ENCODE data around the gene FLNB. TPM values are rescaled to one million over a fixed set of nuclear protein-coding genes. Genes with fewer than 3 reads are reported as not detected.

The FLNB gene
- total RNA-seq, 1 experiment from 2014 or later, result 83.4 TPM

DNA sequence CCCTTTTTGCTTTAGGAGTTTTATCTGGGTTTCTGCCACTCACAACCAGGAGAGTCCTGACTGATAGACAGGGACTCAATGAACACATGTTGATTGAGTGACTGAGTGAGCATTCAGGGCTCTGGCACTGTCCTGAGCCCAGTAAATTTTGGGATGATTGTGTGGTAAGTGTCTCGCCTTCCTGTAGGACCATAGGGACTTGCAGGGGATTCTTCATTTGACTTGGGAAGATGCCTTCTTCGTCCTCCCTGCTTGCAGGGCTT is 22.3 kb upstream of the FLNB start:
- H3K4me1 Mint-ChIP-seq, result peaks cover 10 to 11% of the 10 kb centered on the region in 2 experiments
- Histone ChIP-seq H3K9me3 (ENCODE audit: control insufficient read depth, low read depth, low read length) (no peaks in the 10 kb centered on the region), H3K27me3 (ENCODE audit: insufficient read depth, low read length) (no peaks in the 10 kb centered on the region), H2BK20ac (ENCODE audit: low read depth, low read length, poor library complexity, severe bottlenecking) (no peak overlapping the region), H3K23ac (ENCODE audit: insufficient read length, low read depth, low read length) (no peak overlapping the region), H3K4me1 (ENCODE audit: insufficient read depth, low read length) (no peaks in the 10 kb centered on the region; the same call in 1 of the 2 replicates), H3K18ac (ENCODE audit: insufficient read length, low read depth, low read length) (no peak overlapping the region), H4K91ac (ENCODE audit: insufficient read length, low read depth, low read length) (no peak overlapping the region), H3K9ac (ENCODE audit: extremely low read depth, insufficient read length, low read length) (no peak overlapping the region), H3K14ac (ENCODE audit: insufficient read depth, low read length) (no peak overlapping the region), H2BK15ac (ENCODE audit: low read depth, low read length) (no peak overlapping the region), H3K79me1 (ENCODE audit: insufficient read depth, low read depth, low read length, poor library complexity, severe bottlenecking) (no peaks in the 10 kb centered on the region), H3T11ph (ENCODE audit: low read length) (no peak overlapping the region), H3K4me2 (ENCODE audit: insufficient read depth, insufficient read length, low read length) (no peak overlapping the region), H3K23me2 (ENCODE audit: insufficient read length, low read depth, low read length, poor library complexity, severe bottlenecking) (no peaks in the 10 kb centered on the region), H2AFZ (ENCODE audit: low read length) (no peak overlapping the region), H2BK12ac (ENCODE audit: insufficient read length, low read depth, low read length) (no peak overlapping the region), H2AK5ac (ENCODE audit: insufficient read length, low read length) (no peak overlapping the region), H4K5ac (ENCODE audit: insufficient read length, low read depth, low read length) (no peak overlapping the region), H3K56ac (ENCODE audit: insufficient read length, low read depth, low read length) (no peak overlapping the region), H3K27ac (ENCODE audit: insufficient read length, low read depth, low read length) (no peak overlapping the region), H3K4ac (ENCODE audit: low read depth, low read length) (no peak overlapping the region), H4K8ac (replicated peaks; ENCODE audit: insufficient read length, low read depth, low read length) (no peak overlapping the region), H3K79me2 (ENCODE audit: insufficient read depth, low read length) (no peaks in the 10 kb centered on the region), H2BK5ac (ENCODE audit: insufficient read length, low read length) (no peak overlapping the region), H4K20me1 (ENCODE audit: control insufficient read depth, insufficient read depth, insufficient read length) (no peaks in the 10 kb centered on the region), H2BK120ac (ENCODE audit: low read depth, low read length, poor library complexity, severe bottlenecking) (no peak overlapping the region)
- H3K27me3 Mint-ChIP-seq (ENCODE audit: low read depth), result peaks cover 4% of the 10 kb centered on the region
- H3K36me3 Mint-ChIP-seq (ENCODE audit: insufficient read depth in 1 of 3, low read depth in 3 of 3), result no peaks in the 10 kb centered on the region
- no peaks in the 10 kb centered on the region for H3K9me3 Mint-ChIP-seq
- TF ChIP-seq, protein P1, sequence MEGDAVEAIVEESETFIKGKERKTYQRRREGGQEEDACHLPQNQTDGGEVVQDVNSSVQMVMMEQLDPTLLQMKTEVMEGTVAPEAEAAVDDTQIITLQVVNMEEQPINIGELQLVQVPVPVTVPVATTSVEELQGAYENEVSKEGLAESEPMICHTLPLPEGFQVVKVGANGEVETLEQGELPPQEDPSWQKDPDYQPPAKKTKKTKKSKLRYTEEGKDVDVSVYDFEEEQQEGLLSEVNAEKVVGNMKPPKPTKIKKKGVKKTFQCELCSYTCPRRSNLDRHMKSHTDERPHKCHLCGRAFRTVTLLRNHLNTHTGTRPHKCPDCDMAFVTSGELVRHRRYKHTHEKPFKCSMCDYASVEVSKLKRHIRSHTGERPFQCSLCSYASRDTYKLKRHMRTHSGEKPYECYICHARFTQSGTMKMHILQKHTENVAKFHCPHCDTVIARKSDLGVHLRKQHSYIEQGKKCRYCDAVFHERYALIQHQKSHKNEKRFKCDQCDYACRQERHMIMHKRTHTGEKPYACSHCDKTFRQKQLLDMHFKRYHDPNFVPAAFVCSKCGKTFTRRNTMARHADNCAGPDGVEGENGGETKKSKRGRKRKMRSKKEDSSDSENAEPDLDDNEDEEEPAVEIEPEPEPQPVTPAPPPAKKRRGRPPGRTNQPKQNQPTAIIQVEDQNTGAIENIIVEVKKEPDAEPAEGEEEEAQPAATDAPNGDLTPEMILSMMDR (conservative IDR thresholded peaks at IDR 0.05), result no peak
- H3K4me3 Mint-ChIP-seq, result no peak overlapping the region
- WGBS (ENCODE audit: extremely low coverage, insufficient read length, low lambda C conversion rate), result no CpG with 5 or more reads among the region's 2 CpGs
- DNase-seq, result no peak
- no peak overlapping the region; a peak in 1 of 7 replicates for H3K27ac Mint-ChIP-seq

All from H9 (cell line).